Stimulated activated CD8-positive, alpha-beta memory T cell treated with anti-CD3 and anti-CD28 coated beads, Interleukin-4, amount 100 ng/mL, for 1 hour (primary cell): Measurements from ENCODE around the gene KCND2.

Source experiments
- DNase-seq, 2 donors: peaks; one replicate each; pipeline ENCODE4 v3.0.0-alpha.2; 2020; ENCODE audit warnings: low read depth in 2 of 2, low spot score in 1 of 2

KCND2 gene

GRCh38 chr7:120405652-120406051 lies 132.7 kb downstream of the KCND2 start:
- DNase-seq: no peak

GRCh38 chr7:120407010-120407409 lies 134.0 kb downstream of the KCND2 start:
- no peak for DNase-seq

- DNase-seq: no peak
These were observed 139.4 kb downstream of the KCND2 start for GRCh38 chr7:120412139-120413050.

GRCh38 chr7:120413164-120413563 lies 140.2 kb downstream of the KCND2 start:
- no peak for DNase-seq

- DNase-seq: no peak
These were observed 144.4 kb downstream of the KCND2 start for GRCh38 chr7:120417244-120417979.

GRCh38 chr7:120421151-120421651 lies 148.2 kb downstream of the KCND2 start:
- no peak for DNase-seq

GRCh38 chr7:120431016-120431415 lies 158.0 kb downstream of the KCND2 start:
- no peak for DNase-seq

GRCh38 chr7:120436487-120437060 lies 163.6 kb downstream of the KCND2 start:
- no peak for DNase-seq

- no peak for DNase-seq
These were observed 168.9 kb downstream of the KCND2 start for GRCh38 chr7:120441850-120442249.

- no peak for DNase-seq
These were observed 169.9 kb downstream of the KCND2 start for GRCh38 chr7:120442838-120443237.

GRCh38 chr7:120444650-120445049 lies 171.7 kb downstream of the KCND2 start:
- DNase-seq: no peak

- DNase-seq: no peak
These were observed 172.3 kb downstream of the KCND2 start for GRCh38 chr7:120445276-120445675.

GRCh38 chr7:120452665-120453064 lies 179.7 kb downstream of the KCND2 start:
- DNase-seq: no peak

GRCh38 chr7:120456699-120457098 lies 183.7 kb downstream of the KCND2 start:
- DNase-seq: no peak

GRCh38 chr7:120460949-120461348 lies 188.0 kb downstream of the KCND2 start:
- DNase-seq: no peak

GRCh38 chr7:120462991-120463390 lies 190.0 kb downstream of the KCND2 start:
- DNase-seq: no peak

- DNase-seq: no peak
These were observed 191.1 kb downstream of the KCND2 start for GRCh38 chr7:120464104-120464503.

GRCh38 chr7:120467676-120468075 lies 194.7 kb downstream of the KCND2 start:
- no peak for DNase-seq

GRCh38 chr7:120468611-120469010 lies 195.6 kb downstream of the KCND2 start:
- no peak for DNase-seq

- no peak for DNase-seq
These were observed 199.9 kb downstream of the KCND2 start for GRCh38 chr7:120472892-120473291.

- no peak for DNase-seq
These were observed 200.4 kb downstream of the KCND2 start for GRCh38 chr7:120473352-120473751.

- no peak for DNase-seq
These were observed 203.0 kb downstream of the KCND2 start for GRCh38 chr7:120475994-120476393.
